Kidney capillary endothelial cell (primary cell): ENCODE measurements around the gene STPG3.

Experiments
- DNase-seq: peaks from one replicate; pipeline ENCODE4 v3.0.0-alpha.2; 2018; ENCODE audit warnings: low spot score

STPG3 gene

DNA sequence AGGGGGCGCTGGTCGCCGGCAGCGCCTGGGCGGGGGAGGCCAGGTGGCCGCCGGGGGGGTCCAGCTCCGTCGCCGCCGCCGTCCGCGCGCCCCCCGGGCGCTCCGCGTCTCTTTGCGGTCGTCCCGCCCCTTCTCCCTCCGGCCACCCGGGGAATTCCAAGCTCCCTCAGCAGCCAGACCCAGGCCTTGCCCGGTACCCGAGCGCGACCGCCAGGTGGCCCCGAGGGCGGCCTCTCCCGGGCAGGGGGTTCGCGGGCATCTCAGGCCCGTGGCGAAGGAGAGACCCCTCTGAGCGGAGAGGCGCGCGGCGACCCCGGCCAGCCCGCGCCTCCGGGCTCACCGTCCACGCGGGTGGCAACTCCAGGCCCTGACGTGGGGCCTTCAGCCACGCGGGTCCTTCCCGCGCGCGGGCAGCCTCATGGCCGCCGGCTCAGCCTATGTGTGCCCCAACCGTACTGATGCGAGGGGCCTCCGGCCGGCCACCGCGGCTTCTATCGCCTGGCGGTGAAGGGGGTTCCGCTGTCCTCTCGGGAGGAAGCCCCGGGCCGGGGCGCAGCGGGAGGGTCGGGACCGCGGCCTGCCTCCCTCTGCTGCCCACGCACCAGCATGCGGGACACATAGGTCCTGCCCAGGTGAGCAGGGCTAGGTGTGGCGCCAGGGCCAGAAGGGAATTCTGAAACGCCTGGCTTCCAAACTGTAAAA, 51.5 kb downstream of the STPG3 start:
- DNase-seq: peak; percentile 86
